PFSK-1 (cell line): ENCODE data around the gene NLRP3.

Source experiments
- POLR2AphosphoS5 ChIP-seq: IDR thresholded peaks from 2 replicates; pipeline ENCODE4 v1.6.1; 2012; ENCODE audit warnings: low read depth, mild to moderate bottlenecking, control low read depth, low read length, moderate library complexity
- SIN3A ChIP-seq: IDR thresholded peaks from 2 replicates; pipeline ENCODE4 v1.6.1; 2012; ENCODE audit warnings: mild to moderate bottlenecking, low read length, moderate library complexity, borderline replicate concordance; ENCODE audit not compliant: insufficient read depth
- TAF1 ChIP-seq: IDR thresholded peaks from 2 replicates; pipeline ENCODE4 v1.6.1; 2012; ENCODE audit warnings: low read length, control low read depth, borderline replicate concordance; ENCODE audit not compliant: insufficient read depth
- TF ChIP-seq, protein P1 (sequence below), 2 experiments: IDR thresholded peaks; 2 replicates each; pipeline versions ENCODE4 v1.6.1 to v1.8.0; 2011 to 2012; ENCODE audit warnings: low read depth in 2 of 2, low read length in 2 of 2, control low read depth in 1 of 2, inconsistent platforms in 1 of 2, mild to moderate bottlenecking in 1 of 2, moderate library complexity in 1 of 2; ENCODE audit not compliant: insufficient read depth in 1 of 2

GRCh38 chr1:247468481-247469140, 52.6 kb downstream of the NLRP3 start:
- TF ChIP-seq TAF1 (no peak), POLR2AphosphoS5 (no peak), SIN3A (no peak)
- TF ChIP-seq, protein P1, sequence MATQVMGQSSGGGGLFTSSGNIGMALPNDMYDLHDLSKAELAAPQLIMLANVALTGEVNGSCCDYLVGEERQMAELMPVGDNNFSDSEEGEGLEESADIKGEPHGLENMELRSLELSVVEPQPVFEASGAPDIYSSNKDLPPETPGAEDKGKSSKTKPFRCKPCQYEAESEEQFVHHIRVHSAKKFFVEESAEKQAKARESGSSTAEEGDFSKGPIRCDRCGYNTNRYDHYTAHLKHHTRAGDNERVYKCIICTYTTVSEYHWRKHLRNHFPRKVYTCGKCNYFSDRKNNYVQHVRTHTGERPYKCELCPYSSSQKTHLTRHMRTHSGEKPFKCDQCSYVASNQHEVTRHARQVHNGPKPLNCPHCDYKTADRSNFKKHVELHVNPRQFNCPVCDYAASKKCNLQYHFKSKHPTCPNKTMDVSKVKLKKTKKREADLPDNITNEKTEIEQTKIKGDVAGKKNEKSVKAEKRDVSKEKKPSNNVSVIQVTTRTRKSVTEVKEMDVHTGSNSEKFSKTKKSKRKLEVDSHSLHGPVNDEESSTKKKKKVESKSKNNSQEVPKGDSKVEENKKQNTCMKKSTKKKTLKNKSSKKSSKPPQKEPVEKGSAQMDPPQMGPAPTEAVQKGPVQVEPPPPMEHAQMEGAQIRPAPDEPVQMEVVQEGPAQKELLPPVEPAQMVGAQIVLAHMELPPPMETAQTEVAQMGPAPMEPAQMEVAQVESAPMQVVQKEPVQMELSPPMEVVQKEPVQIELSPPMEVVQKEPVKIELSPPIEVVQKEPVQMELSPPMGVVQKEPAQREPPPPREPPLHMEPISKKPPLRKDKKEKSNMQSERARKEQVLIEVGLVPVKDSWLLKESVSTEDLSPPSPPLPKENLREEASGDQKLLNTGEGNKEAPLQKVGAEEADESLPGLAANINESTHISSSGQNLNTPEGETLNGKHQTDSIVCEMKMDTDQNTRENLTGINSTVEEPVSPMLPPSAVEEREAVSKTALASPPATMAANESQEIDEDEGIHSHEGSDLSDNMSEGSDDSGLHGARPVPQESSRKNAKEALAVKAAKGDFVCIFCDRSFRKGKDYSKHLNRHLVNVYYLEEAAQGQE (IDR thresholded peaks at IDR 0.05; ENCODE audit: insufficient read depth in 1 of 2, low read depth in 2 of 2, low read length in 2 of 2) = no peak
